Measurements from ENCODE around the gene CCDC85A.

GRCh38 chr2:56148825-56149224 is 35.0 kb upstream of the CCDC85A start:
- TF ChIP-seq CTCF (IDR thresholded peaks at IDR 0.05; ENCODE audit: poor library complexity) (no peak), EZH2 (IDR thresholded peaks at IDR 0.05; ENCODE audit: borderline replicate concordance) (no peak)
